Measurements from ENCODE around the gene CHRND.
A peak's percentile ranks its signal among the peaks of the same experiment; 100 is the strongest.

CHRND gene

DNA sequence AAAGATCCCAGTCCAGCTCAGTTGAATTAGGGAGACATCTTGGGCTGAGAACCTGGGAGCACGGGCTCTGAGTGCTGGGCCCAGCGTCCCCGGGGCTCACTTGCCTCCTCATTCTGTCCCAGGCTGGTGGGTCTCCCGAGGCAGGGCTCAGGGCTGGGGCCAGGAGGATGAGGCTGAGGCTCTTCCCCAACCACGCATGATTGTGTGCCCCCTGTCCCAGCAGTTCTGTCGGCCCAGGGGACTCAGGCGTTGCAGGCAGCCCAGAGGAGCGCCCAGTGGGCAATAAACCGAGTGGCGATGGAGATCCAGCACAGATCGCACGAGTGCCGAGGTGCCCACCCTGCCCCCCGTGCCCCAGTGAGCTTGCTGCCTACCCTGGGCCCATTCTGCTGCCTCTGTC, 4.9 kb upstream of the CHRND start:
- Histone ChIP-seq H3K36me3 (ENCODE audit: control insufficient read depth, insufficient read depth, low read length) (no peaks in the 10 kb centered on the region), H3K4me3 (replicated peaks; ENCODE audit: low read depth, low read length) (no peak overlapping the region), H3K27me3 (replicated peaks; ENCODE audit: control insufficient read depth, insufficient read depth, low read length) (peaks cover 1% of the 10 kb centered on the region; the same call in 1 of the 2 replicates)
- no peak for DNase-seq (ENCODE audit: extremely low read depth, insufficient read length)
- TF ChIP-seq, protein P1, sequence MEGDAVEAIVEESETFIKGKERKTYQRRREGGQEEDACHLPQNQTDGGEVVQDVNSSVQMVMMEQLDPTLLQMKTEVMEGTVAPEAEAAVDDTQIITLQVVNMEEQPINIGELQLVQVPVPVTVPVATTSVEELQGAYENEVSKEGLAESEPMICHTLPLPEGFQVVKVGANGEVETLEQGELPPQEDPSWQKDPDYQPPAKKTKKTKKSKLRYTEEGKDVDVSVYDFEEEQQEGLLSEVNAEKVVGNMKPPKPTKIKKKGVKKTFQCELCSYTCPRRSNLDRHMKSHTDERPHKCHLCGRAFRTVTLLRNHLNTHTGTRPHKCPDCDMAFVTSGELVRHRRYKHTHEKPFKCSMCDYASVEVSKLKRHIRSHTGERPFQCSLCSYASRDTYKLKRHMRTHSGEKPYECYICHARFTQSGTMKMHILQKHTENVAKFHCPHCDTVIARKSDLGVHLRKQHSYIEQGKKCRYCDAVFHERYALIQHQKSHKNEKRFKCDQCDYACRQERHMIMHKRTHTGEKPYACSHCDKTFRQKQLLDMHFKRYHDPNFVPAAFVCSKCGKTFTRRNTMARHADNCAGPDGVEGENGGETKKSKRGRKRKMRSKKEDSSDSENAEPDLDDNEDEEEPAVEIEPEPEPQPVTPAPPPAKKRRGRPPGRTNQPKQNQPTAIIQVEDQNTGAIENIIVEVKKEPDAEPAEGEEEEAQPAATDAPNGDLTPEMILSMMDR (IDR thresholded peaks at IDR 0.05; ENCODE audit: insufficient read depth, low read length, poor library complexity, severe bottlenecking), result no peak

DNA sequence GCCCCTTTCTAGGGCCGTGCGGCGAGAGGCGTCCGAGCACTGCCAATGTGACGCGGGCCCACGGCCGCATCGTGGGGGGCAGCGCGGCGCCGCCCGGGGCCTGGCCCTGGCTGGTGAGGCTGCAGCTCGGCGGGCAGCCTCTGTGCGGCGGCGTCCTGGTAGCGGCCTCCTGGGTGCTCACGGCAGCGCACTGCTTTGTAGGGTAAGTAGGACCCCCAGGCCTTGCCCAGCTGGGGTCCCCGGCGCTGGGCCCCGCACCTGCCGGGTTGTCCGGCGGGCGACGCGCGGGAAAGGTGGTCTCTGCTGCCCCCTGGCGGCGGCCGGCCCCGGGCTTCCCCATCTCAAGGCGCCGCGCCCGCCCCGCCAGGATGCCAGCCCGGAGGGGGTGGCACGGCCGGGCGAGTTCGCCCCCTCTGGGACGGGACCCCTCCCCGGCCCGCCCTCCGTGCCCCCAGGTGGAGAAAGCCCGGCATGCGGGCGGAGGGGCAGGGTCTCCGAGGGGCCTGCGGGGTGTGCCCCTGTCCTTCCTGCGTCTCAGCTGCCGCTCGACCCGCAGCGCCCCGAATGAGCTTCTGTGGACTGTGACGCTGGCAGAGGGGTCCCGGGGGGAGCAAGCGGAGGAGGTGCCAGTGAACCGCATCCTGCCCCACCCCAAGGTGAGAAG, 3.9 kb upstream of the CHRND start:
- no peak for DNase-seq (ENCODE audit: extremely low read depth, insufficient read length)
- TF ChIP-seq, protein P1 (IDR thresholded peaks at IDR 0.05; ENCODE audit: insufficient read depth, low read length, poor library complexity, severe bottlenecking), result peak; percentile 23
- no peak overlapping the region for H3K4me3 ChIP-seq (replicated peaks; ENCODE audit: low read depth, low read length)
- H3K27me3 ChIP-seq (replicated peaks; ENCODE audit: control insufficient read depth, insufficient read depth, low read length), result peaks cover 1% of the 10 kb centered on the region; the same call in 1 of the 2 replicates
- H3K36me3 ChIP-seq (ENCODE audit: control insufficient read depth, insufficient read depth, low read length), result no peaks in the 10 kb centered on the region

DNA sequence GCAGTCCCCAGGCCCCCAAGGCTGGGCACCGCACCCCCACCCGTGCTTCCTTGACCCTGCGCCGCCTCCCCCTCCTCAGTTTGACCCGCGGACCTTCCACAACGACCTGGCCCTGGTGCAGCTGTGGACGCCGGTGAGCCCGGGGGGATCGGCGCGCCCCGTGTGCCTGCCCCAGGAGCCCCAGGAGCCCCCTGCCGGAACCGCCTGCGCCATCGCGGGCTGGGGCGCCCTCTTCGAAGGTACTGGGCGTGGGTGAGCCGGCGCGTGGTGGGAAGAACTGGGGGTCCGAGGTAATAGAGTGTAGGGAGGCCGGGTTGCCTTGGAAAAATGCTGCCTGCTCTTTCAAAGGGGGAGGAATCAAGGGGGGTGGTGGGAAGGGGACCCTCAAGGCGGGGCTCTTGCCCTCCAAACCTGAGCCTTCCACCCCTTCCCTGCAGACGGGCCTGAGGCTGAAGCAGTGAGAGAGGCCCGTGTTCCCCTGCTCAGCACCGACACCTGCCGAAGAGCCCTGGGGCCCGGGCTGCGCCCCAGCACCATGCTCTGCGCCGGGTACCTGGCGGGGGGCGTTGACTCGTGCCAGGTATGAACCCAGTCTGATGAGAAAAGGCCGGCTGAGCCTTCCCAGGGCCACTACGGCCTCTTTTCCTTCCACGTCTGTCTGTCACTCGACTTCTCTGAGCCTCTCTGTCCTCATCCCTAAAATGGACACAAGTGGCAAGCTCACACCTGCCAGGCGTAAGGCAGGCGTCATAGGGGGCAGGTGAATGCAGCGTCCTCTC, 3.1 kb upstream of the CHRND start:
- H3K27me3 ChIP-seq (replicated peaks; ENCODE audit: control insufficient read depth, insufficient read depth, low read length), result peaks cover 1% of the 10 kb centered on the region; the same call in 1 of the 2 replicates
- no peak for DNase-seq (ENCODE audit: extremely low read depth, insufficient read length)
- H3K36me3 ChIP-seq (ENCODE audit: control insufficient read depth, insufficient read depth, low read length), result no peaks in the 10 kb centered on the region
- no peak overlapping the region for H3K4me3 ChIP-seq (replicated peaks; ENCODE audit: low read depth, low read length)
- TF ChIP-seq, protein P1 (IDR thresholded peaks at IDR 0.05; ENCODE audit: insufficient read depth, low read length, poor library complexity, severe bottlenecking), result no peak

DNA sequence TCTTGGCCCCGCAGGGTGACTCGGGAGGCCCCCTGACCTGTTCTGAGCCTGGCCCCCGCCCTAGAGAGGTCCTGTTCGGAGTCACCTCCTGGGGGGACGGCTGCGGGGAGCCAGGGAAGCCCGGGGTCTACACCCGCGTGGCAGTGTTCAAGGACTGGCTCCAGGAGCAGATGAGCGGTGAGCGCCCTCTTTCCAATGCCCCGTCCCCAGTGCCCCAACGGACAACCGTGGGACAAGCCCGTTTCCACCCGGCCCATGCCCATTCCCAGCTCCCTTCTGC, 2.6 kb upstream of the CHRND start:
- DNase-seq (ENCODE audit: extremely low read depth, insufficient read length), result no peak
- no peaks in the 10 kb centered on the region for H3K36me3 ChIP-seq (ENCODE audit: control insufficient read depth, insufficient read depth, low read length)
- TF ChIP-seq, protein P1 (IDR thresholded peaks at IDR 0.05; ENCODE audit: insufficient read depth, low read length, poor library complexity, severe bottlenecking), result no peak
- no peak overlapping the region for H3K4me3 ChIP-seq (replicated peaks; ENCODE audit: low read depth, low read length)
- H3K27me3 ChIP-seq (replicated peaks; ENCODE audit: control insufficient read depth, insufficient read depth, low read length), result peaks cover 1% of the 10 kb centered on the region; the same call in 1 of the 2 replicates

DNA sequence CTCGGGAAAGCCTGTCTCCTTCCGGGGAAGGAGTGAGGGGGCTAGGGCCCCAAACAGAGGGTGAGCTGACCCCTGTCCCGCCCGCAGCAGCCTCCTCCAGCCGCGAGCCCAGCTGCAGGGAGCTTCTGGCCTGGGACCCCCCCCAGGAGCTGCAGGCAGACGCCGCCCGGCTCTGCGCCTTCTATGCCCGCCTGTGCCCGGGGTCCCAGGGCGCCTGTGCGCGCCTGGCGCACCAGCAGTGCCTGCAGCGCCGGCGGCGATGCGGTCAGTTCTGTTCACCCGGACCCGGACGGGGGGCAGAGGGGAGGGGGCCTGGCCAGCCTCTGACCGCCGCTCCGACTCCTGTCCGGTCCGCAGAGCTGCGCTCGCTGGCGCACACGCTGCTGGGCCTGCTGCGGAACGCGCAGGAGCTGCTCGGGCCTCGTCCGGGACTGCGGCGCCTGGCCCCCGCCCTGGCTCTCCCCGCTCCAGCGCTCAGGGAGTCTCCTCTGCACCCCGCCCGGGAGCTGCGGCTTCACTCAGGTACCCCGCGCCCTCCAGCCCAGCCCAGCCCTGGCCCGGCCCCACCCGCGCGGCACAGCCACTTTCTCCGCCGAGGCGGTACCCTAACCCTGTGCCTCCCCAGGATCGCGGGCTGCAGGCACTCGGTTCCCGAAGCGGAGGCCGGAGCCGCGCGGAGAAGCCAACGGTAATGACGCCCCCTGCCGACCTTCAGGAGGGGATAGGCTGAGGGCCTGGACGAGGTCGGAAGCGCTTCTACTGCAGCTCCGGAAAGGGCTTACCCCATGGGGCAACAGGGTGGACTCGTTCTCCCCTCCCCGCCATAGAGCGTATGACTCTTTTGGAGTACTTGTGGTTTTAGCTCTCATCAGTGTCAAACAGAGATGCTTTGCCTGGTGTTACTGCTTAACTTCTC, 2.0 kb upstream of the CHRND start:
- H3K27me3 ChIP-seq (replicated peaks; ENCODE audit: control insufficient read depth, insufficient read depth, low read length), result peaks cover 1% of the 10 kb centered on the region; the same call in 1 of the 2 replicates
- no peak overlapping the region for H3K4me3 ChIP-seq (replicated peaks; ENCODE audit: low read depth, low read length)
- DNase-seq (ENCODE audit: extremely low read depth, insufficient read length), result no peak
- TF ChIP-seq, protein P1 (IDR thresholded peaks at IDR 0.05; ENCODE audit: insufficient read depth, low read length, poor library complexity, severe bottlenecking), result peak; percentile 34
- no peaks in the 10 kb centered on the region for H3K36me3 ChIP-seq (ENCODE audit: control insufficient read depth, insufficient read depth, low read length)

All from GM06990 (cell line).